HepG2 (cell line): ENCODE data around the gene DDX24. TPM values are rescaled to one million over a fixed set of nuclear protein-coding genes. Genes with fewer than 3 reads are reported as not detected.

Experiments used
- ATAC-seq: fragments of 200-7000 bp; cut with Tn5 transposase; 3 replicates; pipeline ENCODE4 v1.9.1; 2020; ENCODE audit warnings: mild to moderate bottlenecking, moderate library complexity
- BruUV-seq: library from RNA; stranded (reverse); fragments of 400-500 nt; replicated peaks from 2 replicates; lab custom pipeline; 2021; lab: Mats Ljungman, UMichigan
- CTCF ChIA-PET: fragments of 300-600 bp; formaldehyde crosslinking; extraction: SDS; loops from one replicate; lab custom pipeline; 2021; ENCODE audit warnings: low total read pairs, inconsistent platforms, low intra/inter-chr PET ratio; lab: Yijun Ruan, JAX
- POLR2A ChIA-PET: fragments of 350-600 bp; sonication (Branson Sonifier 250); formaldehyde crosslinking; loops from one replicate; lab custom pipeline; 2020; ENCODE audit warnings: antibody characterized with exemption, inconsistent platforms; lab: Yijun Ruan, JAX
- DNase-seq: peaks from one replicate; pipeline ENCODE4 v3.0.0-alpha.2; 2015; ENCODE audit warnings: low spot score
- FAIRE-seq: peaks from 3 replicates; lab custom pipeline; 2011; peaks lifted over from hg19 to GRCh38; lab: Jason Lieb, UNC
- H2AFZ ChIP-seq: one replicate; pipeline ENCODE4 v1.6.1; 2011; ENCODE audit warnings: low read length, inconsistent platforms
- H3K27ac ChIP-seq: fragments of 300-600 bp; 3 replicates; pipeline ENCODE4 v1.8.0; 2011; ENCODE audit warnings: mixed run types, mild to moderate bottlenecking, mixed read lengths, low read length, inconsistent platforms; ENCODE audit not compliant: insufficient read depth; ENCODE audit errors: extremely low read length
- H3K27me3 ChIP-seq, 2 experiments: fragments of 200-600 bp in 1 of 2; 2 replicates in 1 of 2; 3 replicates in 1 of 2; pipeline versions ENCODE4 v1.6.0 to v1.8.0; 2011; ENCODE audit warnings: low read length in 2 of 2, mild to moderate bottlenecking in 2 of 2, moderate library complexity in 2 of 2, inconsistent platforms in 1 of 2; ENCODE audit not compliant: insufficient read depth in 2 of 2, control insufficient read depth in 1 of 2
- H3K36me3 ChIP-seq, 2 experiments: fragments of 200-600 bp in 1 of 2; replicated peaks in 1 of 2; 2 replicates in 1 of 2; 3 replicates in 1 of 2; pipeline versions ENCODE4 v1.5.1 to v1.8.0; 2011; ENCODE audit warnings: low read length in 2 of 2, inconsistent platforms in 1 of 2; ENCODE audit not compliant: insufficient read depth in 2 of 2, control insufficient read depth in 1 of 2
- H3K4me1 ChIP-seq: 2 replicates; pipeline ENCODE4 v1.5.1; 2012; ENCODE audit warnings: low read length, inconsistent platforms; ENCODE audit not compliant: insufficient read depth
- H3K4me2 ChIP-seq: 2 replicates; pipeline ENCODE4 v1.6.0; 2011; ENCODE audit warnings: low read depth, low read length, inconsistent platforms
- H3K4me3 ChIP-seq, 3 experiments: fragments of 200-600 bp in 1 of 3; sonication (generic), shearing (Covaris generic) in 1 of 3; replicated peaks in 1 of 3; 2 replicates each; pipeline ENCODE4 v1.5.1; 2011 to 2016; ENCODE audit warnings: low read length in 3 of 3, inconsistent platforms in 2 of 3, low read depth in 2 of 3, mild to moderate bottlenecking in 2 of 3, control low read depth in 1 of 3, mixed read lengths in 1 of 3; ENCODE audit not compliant: insufficient read depth in 1 of 3
- H3K79me2 ChIP-seq: one replicate; pipeline ENCODE4 v1.6.1; 2011; ENCODE audit warnings: low read length, inconsistent platforms; ENCODE audit not compliant: insufficient read depth
- H3K9ac ChIP-seq: 2 replicates; pipeline ENCODE4 v1.6.0; 2011; ENCODE audit warnings: mild to moderate bottlenecking, low read depth, low read length, inconsistent platforms; ENCODE audit not compliant: insufficient read depth
- H3K9me3 ChIP-seq: 2 replicates; pipeline ENCODE4 v1.5.1; 2012; ENCODE audit warnings: mild to moderate bottlenecking, low read length
- H4K20me1 ChIP-seq: 2 replicates; pipeline ENCODE4 v1.6.0; 2011; ENCODE audit warnings: inconsistent platforms, mild to moderate bottlenecking, low read length, moderate library complexity; ENCODE audit not compliant: insufficient read depth
- ELF3 ChIP-seq: IDR thresholded peaks from 2 replicates; pipeline ENCODE4 v1.6.1; 2016; ENCODE audit warnings: missing genetic modification reagents, missing compliant biosample characterization
- GZF1 ChIP-seq: sonication (generic); formaldehyde crosslinking; IDR thresholded peaks from 2 replicates; pipeline ENCODE4 v1.5.1; 2020; ENCODE audit warnings: mild to moderate bottlenecking, missing genetic modification reagents
- HIVEP1 ChIP-seq: sonication (generic); formaldehyde crosslinking; IDR thresholded peaks from 2 replicates; pipeline ENCODE4 v1.4.0; 2020; ENCODE audit warnings: mild to moderate bottlenecking, missing genetic modification reagents
- NR2C2 ChIP-seq: sonication (generic); formaldehyde crosslinking; IDR thresholded peaks from 2 replicates; pipeline ENCODE4 v1.4.0; 2020; ENCODE audit warnings: missing genetic modification reagents, mild to moderate bottlenecking, moderate library complexity, borderline replicate concordance
- NR2F1 ChIP-seq, 2 experiments: fragments of 450-650 bp in 1 of 2; formaldehyde crosslinking in 1 of 2; IDR thresholded peaks; 2 replicates each; pipeline versions ENCODE4 v1.5.0 to v1.6.1; 2016 to 2020; ENCODE audit warnings: mild to moderate bottlenecking in 1 of 2, missing compliant biosample characterization in 1 of 2, missing genetic modification reagents in 1 of 2, moderate library complexity in 1 of 2
- RCOR2 ChIP-seq: IDR thresholded peaks from 2 replicates; pipeline ENCODE4 v1.6.1; 2016; ENCODE audit warnings: missing biosample characterization, missing genetic modification reagents
- SALL1 ChIP-seq: sonication (generic); formaldehyde crosslinking; IDR thresholded peaks from 2 replicates; pipeline ENCODE4 v1.8.0; 2022; ENCODE audit warnings: mild to moderate bottlenecking, missing genetic modification reagents
- SUZ12 ChIP-seq: fragments of 150-350 bp; IDR thresholded peaks from 2 replicates; pipeline ENCODE4 v1.6.1; 2014; ENCODE audit warnings: low read depth, low read length
- TEAD2 ChIP-seq: sonication (generic); formaldehyde crosslinking; IDR thresholded peaks from 2 replicates; pipeline ENCODE4 v1.9.0; 2021; ENCODE audit warnings: missing genetic modification reagents
- TGIF2 ChIP-seq: IDR thresholded peaks from 2 replicates; pipeline ENCODE4 v1.6.1; 2016; ENCODE audit warnings: control low read depth, missing compliant biosample characterization
- ZBTB42 ChIP-seq: sonication (generic); formaldehyde crosslinking; IDR thresholded peaks from 2 replicates; pipeline ENCODE4 v1.5.0; 2020; ENCODE audit warnings: mild to moderate bottlenecking, missing genetic modification reagents
- ZNF629 ChIP-seq: sonication (generic); formaldehyde crosslinking; conservative IDR thresholded peaks from 2 replicates; pipeline ENCODE4 v1.5.0; 2020; ENCODE audit warnings: missing genetic modification reagents
- WGBS: methylation state at CpG from one replicate; pipeline ENCODE4 v1.1.6; 2017; ENCODE audit warnings: low lambda C conversion rate; 5-methylcytosine and 5-hydroxymethylcytosine counted together
- in situ Hi-C: cut with HindIII; loops from 2 replicates; pipeline ENCODE4 v1.10.0; 2017; ENCODE audit warnings: low pct_unique_long_range_greater_than_20kb; ENCODE audit not compliant: extremely low pct_ligation_motif_present
- intact Hi-C: fragments of 100-400 bp; cut with micrococcal nuclease; formaldehyde crosslinking; loops from one replicate; pipeline ENCODE4 v1.10.0; 2022; ENCODE audit not compliant: unreplicated experiment
- polyA plus RNA-seq, 8 experiments: library from polyadenylated mRNA; depleted of rRNA in 3 of 8; stranded (reverse) in 7 of 8; unstranded in 1 of 8; fragments of >200 nt; fragmentation: Illumina TruSeq in 4 of 8; extraction: Trizol in 4 of 8; gene quantifications; 2 replicates each; pipeline versions ENCODE4 v1.2.1 to v1.2.3, GENCODE V29; 2011 to 2016; ENCODE audit warnings: low read depth in 4 of 8, missing spikeins in 1 of 8, mixed read lengths in 1 of 8; ENCODE audit not compliant: insufficient read depth in 1 of 8
- total RNA-seq, 5 experiments: library from RNA; depleted of rRNA; stranded (reverse); fragments of >200 nt; fragmentation: Illumina TruSeq; extraction: Trizol; gene quantifications; 2 replicates each; pipeline ENCODE4 v1.2.3, GENCODE V29; 2016; ENCODE audit warnings: low read depth in 1 of 5
- TF ChIP-seq, protein P1 (sequence below): sonication (generic); formaldehyde crosslinking; IDR thresholded peaks from 2 replicates; pipeline ENCODE4 v1.5.0; 2020; ENCODE audit warnings: mild to moderate bottlenecking, missing genetic modification reagents, borderline replicate concordance
- TF ChIP-seq, protein P2 (sequence below): sonication (generic); formaldehyde crosslinking; IDR thresholded peaks from 2 replicates; pipeline ENCODE4 v1.4.0; 2020; ENCODE audit warnings: missing genetic modification reagents

DDX24 gene
- total and polyA plus RNA-seq, 2 of the 13 experiments (the other 11 are each of a cell fraction or from before 2014, with no cell fraction given), result 67.3 to 149 TPM

DNA sequence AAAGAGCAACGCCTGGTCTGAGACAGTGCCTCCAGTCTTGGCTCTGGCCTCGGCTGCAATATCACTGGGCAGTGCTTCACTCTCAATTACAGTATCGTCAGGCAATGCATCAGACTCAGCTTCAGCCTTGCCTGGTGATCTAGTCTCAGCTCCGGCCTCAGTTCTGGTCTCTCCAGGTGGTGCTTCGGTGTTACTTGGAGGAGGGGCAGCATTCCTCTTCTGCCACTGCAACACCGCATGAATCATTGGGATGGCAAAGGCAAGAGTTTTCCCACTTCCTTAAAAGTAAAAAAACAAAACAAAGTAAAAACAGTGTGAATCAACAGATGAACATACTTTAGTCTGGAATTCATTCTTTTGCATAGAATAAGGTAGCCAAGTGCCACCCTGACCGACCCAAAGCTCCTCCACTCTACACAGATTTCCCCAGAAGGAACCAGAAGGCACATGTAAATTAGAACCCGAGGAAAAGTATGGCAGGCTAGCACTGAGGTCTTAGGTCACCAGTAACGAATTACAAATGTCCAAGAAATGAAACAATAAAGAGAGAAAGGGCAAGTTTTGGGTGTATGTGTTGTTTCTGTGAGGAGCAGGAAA lies 18.6 kb downstream of the DDX24 start:
- Histone ChIP-seq H2AFZ (no peak overlapping the region), H3K4me1 (peaks cover 63% of the 10 kb centered on the region), H3K36me3 (peaks cover 19 to 39% of the 10 kb centered on the region in 2 experiments), H3K9me3 (no peaks in the 10 kb centered on the region), H3K27ac (peak overlapping the region; percentile 33), H3K4me3 (no peak overlapping the region), H3K27me3 (no peaks in the 10 kb centered on the region), H3K9ac (no peak overlapping the region), H4K20me1 (0 out of 2 replicates have a peak, but pooled peaks cover 7% of the 10 kb centered on the region), H3K4me2 (no peak overlapping the region), H3K79me2 (peaks cover 67% of the 10 kb centered on the region)
- no TSS peak for BruUV-seq
- intact Hi-C loops, result no loop called here
- FAIRE-seq, result no peak
- 86% methylated on average over 9 of the region's 9 CpGs for WGBS
- ChIA-PET POLR2A (no interaction called here), CTCF (no interaction called here)
- in situ Hi-C loops, result no loop called here
- TF ChIP-seq GZF1 (CRISPR knock-in tag) (no peak), RCOR2 (no peak), TGIF2 (CRISPR knock-in tag) (no peak), NR2F1 (CRISPR knock-in tag; IDR thresholded peaks at IDR 0.05) (no peak), TEAD2 (CRISPR knock-in tag) (no peak), ZNF629 (CRISPR knock-in tag) (no peak), SUZ12 (no peak)
- no peak for DNase-seq
- no peak for ATAC-seq

- no peak overlapping the region for H2AFZ ChIP-seq
- CTCF ChIA-PET, result no interaction called here
- H3K9ac ChIP-seq, result peak overlapping the region; percentile 60
- H3K27me3 ChIP-seq, result no peaks in the 10 kb centered on the region
- H3K79me2 ChIP-seq, result peaks cover 46% of the 10 kb centered on the region
- H4K20me1 ChIP-seq, result no peaks in the 10 kb centered on the region
- DNase-seq (no peak), FAIRE-seq (no peak), ATAC-seq (peak; percentile 58)
- POLR2A ChIA-PET, result no interaction called here
- H3K36me3 ChIP-seq, result peaks cover 23 to 64% of the 10 kb centered on the region in 2 experiments
- WGBS, result 35% methylated on average over 4 of the region's 5 CpGs
- peak overlapping the region; percentile 92 for H3K27ac ChIP-seq
- intact Hi-C loops (no loop called here), in situ Hi-C loops (loop anchor here (10.0 kb wide), 1 partner anchor 245 kb away; no protein-coding TSS in a partner anchor)
- BruUV-seq, result no TSS peak
- H3K4me3 ChIP-seq, result no peak overlapping the region
- no peaks in the 10 kb centered on the region for H3K9me3 ChIP-seq
- H3K4me2 ChIP-seq, result peak overlapping the region; percentile 65
- H3K4me1 ChIP-seq, result peaks cover 49% of the 10 kb centered on the region
- TF ChIP-seq NR2C2 (CRISPR knock-in tag), result peak; percentile 37; the same call in 1 of the 2 replicates
- TF ChIP-seq SALL1, result peak; percentile 71
- TF ChIP-seq ZBTB42 (CRISPR knock-in tag), result no peak
- no peak for TF ChIP-seq HIVEP1 (CRISPR knock-in tag)
- TF ChIP-seq, protein P1, sequence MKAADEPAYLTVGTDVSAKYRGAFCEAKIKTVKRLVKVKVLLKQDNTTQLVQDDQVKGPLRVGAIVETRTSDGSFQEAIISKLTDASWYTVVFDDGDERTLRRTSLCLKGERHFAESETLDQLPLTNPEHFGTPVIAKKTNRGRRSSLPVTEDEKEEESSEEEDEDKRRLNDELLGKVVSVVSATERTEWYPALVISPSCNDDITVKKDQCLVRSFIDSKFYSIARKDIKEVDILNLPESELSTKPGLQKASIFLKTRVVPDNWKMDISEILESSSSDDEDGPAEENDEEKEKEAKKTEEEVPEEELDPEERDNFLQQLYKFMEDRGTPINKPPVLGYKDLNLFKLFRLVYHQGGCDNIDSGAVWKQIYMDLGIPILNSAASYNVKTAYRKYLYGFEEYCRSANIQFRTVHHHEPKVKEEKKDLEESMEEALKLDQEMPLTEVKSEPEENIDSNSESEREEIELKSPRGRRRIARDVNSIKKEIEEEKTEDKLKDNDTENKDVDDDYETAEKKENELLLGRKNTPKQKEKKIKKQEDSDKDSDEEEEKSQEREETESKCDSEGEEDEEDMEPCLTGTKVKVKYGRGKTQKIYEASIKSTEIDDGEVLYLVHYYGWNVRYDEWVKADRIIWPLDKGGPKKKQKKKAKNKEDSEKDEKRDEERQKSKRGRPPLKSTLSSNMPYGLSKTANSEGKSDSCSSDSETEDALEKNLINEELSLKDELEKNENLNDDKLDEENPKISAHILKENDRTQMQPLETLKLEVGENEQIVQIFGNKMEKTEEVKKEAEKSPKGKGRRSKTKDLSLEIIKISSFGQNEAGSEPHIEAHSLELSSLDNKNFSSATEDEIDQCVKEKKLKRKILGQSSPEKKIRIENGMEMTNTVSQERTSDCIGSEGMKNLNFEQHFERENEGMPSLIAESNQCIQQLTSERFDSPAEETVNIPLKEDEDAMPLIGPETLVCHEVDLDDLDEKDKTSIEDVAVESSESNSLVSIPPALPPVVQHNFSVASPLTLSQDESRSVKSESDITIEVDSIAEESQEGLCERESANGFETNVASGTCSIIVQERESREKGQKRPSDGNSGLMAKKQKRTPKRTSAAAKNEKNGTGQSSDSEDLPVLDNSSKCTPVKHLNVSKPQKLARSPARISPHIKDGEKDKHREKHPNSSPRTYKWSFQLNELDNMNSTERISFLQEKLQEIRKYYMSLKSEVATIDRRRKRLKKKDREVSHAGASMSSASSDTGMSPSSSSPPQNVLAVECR (CRISPR knock-in tag), result no peak; the same call in 1 of the 2 replicates
- TF ChIP-seq, protein P2, sequence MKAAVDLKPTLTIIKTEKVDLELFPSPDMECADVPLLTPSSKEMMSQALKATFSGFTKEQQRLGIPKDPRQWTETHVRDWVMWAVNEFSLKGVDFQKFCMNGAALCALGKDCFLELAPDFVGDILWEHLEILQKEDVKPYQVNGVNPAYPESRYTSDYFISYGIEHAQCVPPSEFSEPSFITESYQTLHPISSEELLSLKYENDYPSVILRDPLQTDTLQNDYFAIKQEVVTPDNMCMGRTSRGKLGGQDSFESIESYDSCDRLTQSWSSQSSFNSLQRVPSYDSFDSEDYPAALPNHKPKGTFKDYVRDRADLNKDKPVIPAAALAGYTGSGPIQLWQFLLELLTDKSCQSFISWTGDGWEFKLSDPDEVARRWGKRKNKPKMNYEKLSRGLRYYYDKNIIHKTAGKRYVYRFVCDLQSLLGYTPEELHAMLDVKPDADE (CRISPR knock-in tag), result no peak
- peak; percentile 45; the same call in 1 of the 2 replicates for TF ChIP-seq ELF3 (CRISPR knock-in tag)
These were observed 21.0 kb downstream of the DDX24 start for GRCh38 chr14:94059998-94060397.
